GM18870 (cell line): ENCODE measurements around the gene KLHDC4.
"Not testable (repeated sequence)": the region's sequence is repeated elsewhere in the genome, so short reads cannot be mapped to it uniquely, and the experiment has no call there.

Experiments used
- ATAC-seq: cut with Tn5 transposase; IDR thresholded peaks from one replicate; pipeline ENCODE4 v1.9.1; 2021; ENCODE audit warnings: moderate library complexity; ENCODE audit not compliant: unreplicated experiment

KLHDC4 gene

DNA sequence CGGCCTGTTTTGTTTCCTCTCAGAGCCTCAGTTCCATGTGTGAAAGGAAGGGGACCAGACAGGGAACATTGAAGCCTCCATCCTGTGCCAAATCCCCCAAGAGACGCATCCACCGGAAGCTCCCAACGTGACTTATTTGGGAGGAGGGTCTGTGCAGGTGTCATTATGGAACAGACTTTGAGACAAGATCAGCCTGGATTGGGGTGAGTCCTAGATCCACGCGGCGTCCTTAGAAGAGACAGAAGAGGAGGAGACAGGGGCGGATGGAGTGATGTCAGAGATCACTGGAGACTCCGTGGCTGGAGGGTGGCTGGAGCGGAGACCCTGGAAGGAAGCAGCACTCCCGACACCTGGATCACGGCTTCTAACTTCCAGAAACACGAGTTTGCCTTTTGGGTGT lies 80.0 kb downstream of the KLHDC4 start:
- no peak for ATAC-seq

DNA sequence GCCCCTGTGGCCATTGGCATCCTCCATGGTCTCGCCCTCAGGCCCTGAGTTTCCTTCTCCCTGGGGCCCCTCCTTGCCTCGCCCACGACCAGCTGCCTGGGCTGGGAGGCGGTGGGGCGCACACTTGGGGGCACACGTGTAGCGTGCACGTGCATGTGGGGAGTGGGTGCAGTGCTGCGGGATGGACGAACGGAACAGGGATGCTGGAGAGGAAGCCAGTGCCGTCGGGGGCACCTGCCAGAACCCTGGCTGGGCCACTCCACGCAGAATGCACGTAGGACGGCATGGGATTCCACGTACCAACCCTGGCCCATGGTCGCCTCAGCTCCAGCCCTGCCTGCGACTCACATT lies 80.4 kb downstream of the KLHDC4 start:
- no peak for ATAC-seq

DNA sequence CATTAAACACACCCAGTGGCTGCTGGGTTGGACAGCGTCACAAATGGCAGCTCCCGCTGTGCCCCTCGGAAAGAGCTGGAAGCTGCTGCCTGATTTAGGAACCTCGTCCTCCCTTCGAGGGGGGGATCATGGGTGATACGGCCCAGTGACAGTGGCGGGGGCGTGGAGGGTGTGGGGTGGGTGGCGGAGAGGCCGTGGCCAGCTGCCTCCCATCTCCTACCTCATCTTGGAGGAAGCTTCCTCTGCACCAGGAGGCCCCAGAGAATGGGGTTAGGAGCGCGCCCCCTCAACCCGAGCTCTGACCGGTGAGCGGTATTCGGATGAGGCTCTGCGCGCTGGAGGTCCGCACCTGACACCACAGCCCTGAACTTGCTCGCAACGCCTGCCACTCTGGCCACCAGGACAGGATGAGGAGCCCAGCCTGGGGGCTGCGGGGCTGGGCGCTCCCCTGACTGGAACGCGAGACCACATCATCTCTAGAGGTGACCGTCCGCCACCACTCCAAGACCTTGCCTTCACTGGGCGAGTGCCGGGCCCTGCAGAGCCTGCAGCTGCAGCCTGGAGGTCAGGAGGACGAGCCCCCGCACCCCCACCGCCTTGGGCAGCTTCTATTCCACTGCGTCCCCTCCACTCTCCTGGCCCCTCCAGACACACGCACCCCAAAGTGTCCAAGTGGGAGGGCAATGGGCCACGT lies 80.9 kb downstream of the KLHDC4 start:
- no peak for ATAC-seq

DNA sequence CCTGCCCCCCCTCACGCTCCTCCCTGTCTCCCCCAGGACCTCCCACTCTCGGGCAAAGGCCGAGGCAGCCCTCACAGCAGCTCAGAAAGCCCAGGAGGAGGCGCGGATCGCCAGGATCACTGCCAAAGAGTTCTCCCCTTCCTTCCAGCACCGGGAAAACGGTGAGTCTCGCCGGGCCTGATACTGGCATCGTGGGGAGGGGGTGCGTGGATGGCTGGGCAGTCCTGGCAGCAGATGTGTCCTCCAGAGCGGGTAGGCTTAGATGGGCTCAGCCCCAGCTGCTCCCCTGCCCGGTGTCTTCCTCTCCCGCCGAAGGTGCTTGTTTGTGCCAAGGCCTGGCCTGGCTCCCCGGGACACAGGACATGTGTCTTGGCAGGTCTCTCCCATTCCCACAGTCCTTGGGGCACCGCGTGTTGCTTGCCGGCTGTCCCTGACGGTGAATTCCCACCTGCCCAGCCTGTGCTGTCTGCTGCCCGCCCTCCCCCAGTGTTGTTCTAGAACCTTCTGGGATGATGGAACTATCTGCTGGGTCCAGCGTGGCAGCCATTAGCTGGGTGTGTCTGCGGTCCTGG lies 81.6 kb downstream of the KLHDC4 start:
- no peak for ATAC-seq

DNA sequence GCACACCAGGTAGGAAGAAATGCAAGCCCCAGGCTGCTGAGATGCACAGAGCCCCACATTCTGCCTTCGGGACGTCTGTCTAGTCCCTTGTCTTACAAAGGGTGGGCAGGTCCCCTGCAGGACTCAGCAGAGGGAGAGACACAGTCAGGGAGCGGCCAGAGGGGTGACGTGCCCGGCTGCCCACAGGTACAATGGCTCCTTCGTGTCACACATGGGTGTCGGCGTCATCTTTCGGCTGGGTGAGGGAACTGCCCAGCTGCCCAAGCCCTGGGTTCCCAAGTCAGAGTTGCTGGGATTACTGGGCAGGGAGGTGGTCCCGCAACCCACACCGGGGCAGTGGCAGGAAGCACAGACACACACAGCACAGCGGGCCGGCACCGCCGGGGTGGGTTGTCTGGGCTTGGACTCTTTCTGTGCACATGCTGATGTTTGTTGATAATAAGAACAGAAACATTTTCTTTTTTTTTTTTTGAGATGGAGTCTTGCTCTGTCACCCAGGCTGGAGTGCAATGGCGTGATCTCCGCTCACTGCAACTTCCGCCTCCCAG lies 82.9 kb downstream of the KLHDC4 start:
- ATAC-seq: no peak

DNA sequence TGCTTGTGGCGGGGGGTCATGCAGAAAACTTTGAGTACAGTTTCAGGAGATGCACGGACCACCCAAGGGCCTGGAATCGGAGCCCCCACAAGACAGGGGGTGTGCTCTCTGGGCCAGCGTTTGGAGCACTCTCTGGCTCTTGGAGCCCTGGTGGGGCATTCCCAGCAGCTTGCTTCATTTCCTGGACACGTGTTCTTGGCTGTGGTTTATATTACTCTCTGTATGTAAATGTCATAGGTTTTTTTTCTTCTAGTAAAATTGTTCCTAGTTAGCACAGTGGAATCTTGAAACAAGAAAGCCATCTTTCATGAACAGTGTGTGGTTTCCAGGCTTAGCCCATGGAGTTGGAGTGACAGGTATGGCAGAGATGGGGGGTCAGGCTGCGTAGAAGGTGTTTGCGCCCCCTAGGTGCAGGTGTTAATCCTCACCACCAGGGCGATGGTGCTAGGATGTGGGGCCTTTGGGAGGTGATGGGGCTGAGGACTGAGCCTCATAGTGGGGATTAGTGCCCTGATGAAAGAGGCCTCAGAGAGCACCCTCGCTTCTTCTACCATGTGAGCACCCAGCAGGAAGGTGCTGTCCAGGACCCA lies 83.7 kb downstream of the KLHDC4 start:
- ATAC-seq: no peak

DNA sequence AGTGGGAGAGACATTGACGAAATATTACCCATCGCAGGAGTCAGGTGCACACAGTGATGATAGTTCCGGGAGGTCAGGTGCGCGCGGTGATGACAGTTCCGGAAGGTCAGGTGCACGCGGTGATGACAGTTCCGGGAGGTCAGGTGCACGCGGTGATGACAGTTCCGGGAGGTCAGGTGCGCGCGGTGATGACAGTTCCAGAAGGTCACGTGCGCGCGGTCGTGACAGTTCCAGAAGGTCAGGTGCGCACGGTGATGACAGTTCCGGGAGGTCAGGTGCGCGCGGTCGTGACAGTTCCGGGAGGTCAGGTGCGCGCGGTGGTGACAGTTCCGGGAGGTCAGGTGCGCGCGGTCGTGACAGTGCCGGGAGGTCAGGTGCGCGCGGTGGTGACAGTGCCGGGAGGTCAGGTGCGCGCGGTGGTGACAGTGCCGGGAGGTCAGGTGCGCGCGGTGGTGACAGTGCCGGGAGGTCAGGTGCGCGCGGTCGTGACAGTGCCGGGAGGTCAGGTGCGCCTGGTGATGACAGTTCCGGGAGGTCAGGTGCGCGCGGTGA lies 84.7 kb downstream of the KLHDC4 start:
- ATAC-seq: not testable (repeated sequence)

DNA sequence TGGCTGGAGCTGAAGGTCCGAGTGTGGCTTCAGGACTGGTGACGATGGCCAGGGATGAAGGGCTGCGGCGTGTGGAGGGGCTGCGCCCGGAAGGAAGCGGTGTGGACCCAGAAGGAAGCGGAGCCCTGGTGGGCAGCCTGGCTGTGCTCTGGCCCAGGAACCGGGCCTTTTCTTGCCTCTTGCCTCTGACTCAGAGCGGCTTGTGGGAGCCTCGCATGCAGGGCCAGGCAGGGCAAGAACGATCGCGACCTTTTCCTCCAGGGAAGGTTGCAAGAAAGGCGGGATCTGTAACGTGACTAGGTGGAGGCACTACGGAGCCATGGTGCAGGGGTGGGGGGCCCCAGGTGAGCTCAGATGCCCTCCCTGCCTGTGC lies 85.5 kb downstream of the KLHDC4 start:
- no peak for ATAC-seq

DNA sequence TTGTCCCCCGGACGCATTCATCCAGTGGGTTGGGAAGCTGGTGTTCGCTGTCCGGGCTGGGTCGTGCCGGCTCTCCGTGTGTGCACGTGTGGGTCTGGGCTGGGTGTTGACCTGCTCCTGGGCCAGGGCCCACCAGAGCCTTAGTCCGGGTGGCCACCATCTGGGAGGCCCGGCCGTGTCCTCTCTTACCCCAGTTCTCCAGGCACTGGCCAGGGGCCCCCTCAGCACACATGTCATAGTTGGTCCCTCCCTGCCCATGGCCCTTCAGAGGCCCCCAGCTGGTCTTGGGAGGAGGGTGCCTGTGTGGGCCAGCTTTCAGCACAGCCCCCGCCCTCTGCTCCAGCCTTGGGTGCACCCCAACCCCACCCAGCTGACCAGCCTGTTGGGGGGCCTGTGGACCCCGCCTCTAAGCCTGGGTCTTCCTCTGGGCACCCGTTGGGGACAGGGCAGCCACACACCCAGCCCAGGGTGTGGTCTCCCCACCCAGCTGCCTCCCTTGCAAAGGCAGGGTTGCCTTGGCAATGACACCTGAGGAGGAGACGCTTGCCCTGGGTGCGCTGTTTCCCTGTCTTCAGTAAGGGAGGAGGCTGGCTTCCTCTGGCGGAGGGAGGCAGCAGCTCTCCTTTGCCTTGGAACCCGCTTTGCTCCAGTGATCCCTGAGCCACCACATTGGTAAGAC lies 86.1 kb downstream of the KLHDC4 start:
- no peak for ATAC-seq

DNA sequence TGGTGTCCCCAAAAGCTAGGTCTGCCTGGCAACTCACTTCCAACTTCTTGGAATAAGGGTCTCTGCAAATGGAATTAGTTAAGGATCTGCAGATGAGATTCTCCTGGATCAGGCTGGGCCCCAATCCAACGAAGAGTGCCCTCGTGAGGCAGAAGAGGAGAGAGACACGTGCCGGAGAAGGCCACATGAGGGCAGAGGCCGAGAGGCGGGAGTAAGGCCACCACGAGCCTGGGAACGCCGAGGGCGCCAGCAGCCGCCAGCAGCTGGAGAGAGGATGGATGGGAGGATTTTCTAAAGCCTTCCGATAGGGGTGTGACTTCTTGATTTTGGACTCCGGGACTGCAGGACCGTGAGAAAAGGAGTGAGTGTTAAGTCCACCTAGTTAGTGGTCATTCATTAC lies 87.2 kb downstream of the KLHDC4 start:
- ATAC-seq: no peak

DNA sequence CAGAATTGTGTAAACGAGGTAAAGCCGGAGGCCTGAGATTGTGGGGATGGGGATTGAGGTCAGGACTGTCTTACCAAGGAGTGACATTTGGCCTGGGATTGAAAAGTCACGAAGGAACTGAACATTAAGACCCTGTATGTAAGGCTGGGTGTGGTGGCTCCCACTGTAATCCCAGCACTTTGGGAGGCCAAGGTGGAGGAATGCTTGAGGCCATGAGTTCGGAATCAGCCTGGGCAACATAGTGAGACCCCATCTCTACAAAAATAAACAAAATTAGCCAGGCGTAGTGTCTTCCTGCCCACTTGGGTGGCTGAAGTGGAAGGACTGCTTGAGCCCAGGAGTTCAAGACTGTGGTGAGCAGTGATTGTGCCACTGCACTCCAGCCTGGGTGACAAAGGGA lies 88.0 kb downstream of the KLHDC4 start:
- no peak for ATAC-seq

DNA sequence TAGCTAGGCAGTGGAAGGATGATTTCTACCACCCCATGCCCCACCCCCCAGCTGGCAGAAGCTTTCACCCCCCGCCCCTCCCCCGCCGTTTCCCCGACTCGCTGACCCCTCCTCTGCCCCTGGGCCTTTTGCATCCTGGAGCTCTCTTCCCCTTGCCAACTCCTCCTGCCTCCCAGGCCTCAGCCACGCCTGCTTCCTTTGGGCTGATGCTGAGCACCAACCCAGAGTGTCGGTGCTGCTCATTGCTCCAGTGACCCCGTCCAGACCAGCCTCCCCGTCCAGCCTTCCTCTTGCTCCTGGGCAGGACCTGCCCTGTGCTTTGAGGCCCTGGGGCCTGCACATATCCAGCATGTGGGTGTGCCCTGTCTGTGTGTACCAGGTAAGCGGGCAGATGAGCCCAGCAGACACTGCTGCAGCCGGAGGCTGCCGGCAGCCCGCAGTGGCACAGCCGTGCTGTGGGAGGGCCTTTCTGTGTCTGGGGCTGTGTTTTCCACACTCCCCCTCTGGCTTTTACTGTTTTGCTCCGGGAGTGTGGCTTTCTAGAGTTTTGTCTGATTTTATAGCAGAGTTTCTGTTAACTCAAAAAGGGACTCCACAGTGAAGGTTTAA lies 90.6 kb downstream of the KLHDC4 start:
- no peak for ATAC-seq

DNA sequence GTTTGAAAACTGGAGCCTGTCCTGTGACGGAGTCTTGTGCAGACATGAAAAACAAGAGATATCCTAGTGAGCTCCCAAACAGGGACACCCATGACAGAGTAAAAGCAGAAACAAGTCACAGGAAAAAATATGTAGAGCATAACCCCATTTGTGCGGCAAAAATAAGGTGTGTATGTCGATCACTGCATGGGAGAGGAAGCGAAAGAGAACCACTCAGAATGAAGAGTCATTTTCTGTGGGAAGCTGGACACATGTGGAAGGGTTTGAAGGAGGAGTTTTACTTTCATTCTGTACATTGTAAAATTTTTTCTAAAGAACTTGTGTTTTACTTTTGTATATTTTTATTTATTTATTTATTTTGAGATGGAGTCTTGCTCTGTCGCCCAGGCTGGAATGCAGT lies 91.4 kb downstream of the KLHDC4 start:
- ATAC-seq: no peak

DNA sequence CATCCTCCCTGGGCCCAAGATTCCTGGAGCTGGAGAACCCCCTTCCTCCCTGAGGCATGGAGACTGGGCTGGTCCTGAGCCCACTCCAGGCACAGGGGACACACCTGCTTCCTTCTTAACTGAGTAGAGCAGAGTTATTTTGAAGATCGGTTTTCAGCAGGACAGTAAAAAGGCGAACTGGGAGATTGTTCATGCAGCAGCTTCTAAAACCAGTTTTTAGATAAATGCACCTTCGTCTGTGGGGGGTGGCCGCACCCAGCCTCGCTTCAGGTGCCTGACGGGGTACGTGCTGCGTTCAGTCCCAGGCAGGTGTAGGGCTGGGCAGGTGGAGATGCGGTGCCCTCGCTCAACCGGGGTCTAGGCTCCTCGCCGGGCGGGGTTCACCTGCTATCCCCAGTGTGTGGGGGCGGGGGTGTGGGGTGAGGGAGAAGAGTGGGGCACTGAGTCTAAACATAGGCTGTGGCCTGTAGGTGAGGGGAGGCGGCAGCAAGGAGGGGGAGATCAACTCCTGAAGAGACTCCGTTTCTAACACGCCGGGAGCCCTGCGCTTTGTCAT lies 94.0 kb downstream of the KLHDC4 start:
- no peak for ATAC-seq

DNA sequence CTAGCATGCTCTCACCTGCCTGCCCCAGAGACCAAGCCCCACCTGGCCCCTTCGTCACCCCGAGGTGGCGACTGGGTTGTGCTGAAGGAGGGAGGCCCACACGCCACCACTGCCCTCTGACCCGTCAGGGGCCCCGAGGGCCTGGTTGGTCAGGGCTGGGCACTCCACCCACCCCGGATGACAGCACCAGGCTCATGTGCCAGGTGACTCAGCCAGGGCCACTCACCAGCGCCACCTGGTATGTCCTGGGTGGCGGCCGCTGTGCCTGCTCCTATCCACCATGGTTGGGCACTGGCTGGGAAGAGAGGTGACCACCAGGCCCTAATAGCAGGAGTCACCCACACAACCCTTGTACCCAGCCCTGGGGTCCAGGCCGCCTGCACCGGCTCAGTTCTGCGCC lies 94.6 kb downstream of the KLHDC4 start:
- no peak for ATAC-seq

DNA sequence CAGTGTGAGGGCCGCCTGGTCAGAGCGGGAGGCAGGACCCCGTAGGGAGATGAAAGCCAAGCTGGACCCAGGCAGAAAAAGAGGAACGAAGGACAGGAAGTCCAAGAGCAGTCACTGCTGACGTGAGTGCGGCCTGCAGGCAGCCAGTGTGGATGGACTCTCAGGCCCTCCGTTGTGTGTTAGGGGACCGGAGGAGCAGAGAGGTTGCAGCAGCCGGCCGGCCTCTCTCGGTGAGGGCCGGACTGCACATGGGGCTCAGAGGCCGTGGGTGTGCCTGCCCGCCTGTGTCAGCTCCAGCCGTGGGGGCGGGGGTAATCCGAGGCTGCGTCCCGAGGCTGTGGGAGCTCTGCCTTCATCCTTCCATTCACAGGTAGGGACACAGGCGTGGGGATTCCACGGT lies 96.1 kb downstream of the KLHDC4 start:
- no peak for ATAC-seq

DNA sequence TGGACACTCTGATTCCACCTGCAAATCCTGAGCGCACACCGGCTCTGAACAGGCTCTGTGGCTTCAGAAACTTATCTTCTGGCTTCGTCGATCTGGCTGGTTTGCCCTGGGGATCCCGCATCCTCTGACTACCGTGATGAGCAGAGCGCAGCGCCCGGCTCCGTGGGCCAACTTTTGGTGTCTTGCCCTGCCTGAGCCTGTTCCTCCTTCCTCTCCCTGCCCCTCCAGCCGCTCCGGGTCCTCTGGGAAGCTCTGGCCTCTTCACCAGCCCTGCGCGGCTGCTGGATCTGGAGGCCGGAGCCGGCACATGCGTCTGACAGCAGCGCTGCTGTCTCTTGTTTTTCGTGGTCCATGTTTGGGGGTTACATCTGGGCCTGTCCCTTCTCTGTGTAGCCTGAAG lies 97.8 kb downstream of the KLHDC4 start:
- no peak for ATAC-seq

DNA sequence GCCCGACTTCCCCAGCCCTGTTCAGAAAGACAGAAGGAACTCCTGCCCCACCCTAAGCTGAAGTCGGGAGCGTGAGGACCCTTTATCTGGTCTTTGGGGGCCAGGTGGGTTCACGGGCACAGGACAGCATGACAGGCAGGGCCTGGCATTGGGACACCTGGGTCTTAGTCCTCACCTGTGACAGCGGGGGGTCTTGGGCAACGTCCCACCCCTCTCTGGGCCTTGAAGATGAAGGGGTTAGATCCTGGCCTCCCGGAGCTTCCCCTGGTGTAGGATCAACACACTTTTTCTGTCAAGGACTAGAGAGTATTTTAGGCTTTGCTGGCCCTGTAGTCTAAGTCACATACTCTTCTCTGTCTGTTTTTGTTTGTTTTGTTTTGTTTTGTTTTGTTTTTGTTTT lies 98.3 kb downstream of the KLHDC4 start:
- no peak for ATAC-seq

DNA sequence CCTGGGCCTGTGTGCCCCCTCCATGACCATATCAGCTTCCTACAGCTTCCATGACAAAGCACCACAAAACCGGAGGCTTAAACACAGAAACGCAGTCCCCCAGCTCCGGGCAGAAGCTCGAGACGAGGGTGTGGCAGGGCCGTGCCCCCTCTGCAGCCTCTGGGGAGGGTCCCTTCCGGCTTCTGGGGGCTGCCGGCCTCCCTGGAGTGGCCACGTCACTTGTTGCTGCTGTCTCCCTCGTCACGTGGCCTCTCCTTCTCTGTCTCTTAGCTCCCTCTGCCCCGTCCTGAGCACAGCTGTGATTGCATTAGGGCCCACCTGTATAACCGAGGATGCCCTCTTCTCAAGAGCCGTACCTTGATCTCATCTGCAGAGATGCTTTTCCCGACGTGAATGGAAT lies 98.9 kb downstream of the KLHDC4 start:
- ATAC-seq: no peak

DNA sequence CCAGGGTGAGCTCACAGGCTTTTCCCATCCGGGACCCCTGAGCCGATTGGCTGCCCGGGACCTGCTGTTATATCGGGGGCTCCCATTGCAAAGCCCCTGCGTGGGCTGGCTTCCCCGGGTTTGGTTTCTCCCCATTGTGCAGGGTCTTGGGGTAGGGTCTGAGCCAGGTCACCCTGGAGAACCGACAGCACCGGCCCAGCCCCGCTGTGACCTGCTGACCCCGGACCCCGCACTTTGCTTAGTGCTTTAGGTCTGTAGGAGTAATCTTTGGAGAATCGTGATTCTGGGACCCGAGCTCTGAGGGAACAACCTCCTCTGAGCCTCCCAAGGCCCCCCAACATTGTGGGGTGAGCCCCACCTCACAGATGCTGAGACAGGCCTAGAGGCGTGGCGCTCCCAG lies 100.6 kb downstream of the KLHDC4 start:
- ATAC-seq: no peak

DNA sequence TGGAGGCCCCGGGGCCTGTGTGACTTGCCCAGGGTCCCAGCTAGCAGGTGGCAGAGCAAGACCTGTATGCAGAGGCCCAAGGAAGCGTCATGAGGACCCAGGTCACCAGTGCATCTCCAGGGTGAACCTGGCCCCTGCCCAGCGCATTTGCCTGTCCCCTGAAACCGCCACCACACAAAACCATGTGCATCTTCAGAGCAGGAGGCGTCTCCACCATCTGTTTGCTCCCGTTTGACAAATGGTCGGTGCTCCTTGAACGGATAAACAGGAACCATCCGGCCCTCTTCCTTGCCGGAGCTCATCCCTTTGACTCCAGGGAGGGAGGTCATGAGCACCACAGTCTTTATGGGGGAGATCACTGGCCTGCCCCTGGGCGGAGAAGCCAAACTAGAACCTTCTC lies 101.0 kb downstream of the KLHDC4 start:
- no peak for ATAC-seq
